BLaER1 treated with 17β-estradiol and CSF1 and Interleukin-3, amounts not matched to agents 10 nM and 100 nM (cell line): ENCODE results near the gene CEP112.

ENCODE experiments used
- H3K27ac ChIP-seq, 11 experiments: shearing (Covaris generic); formaldehyde crosslinking; 2 replicates each; pipeline ENCODE4 v1.8.1; 2022
- H3K27me3 ChIP-seq, 11 experiments: shearing (Covaris generic); formaldehyde crosslinking; 2 replicates each; pipeline ENCODE4 v1.8.1; 2022
- H3K36me3 ChIP-seq, 11 experiments: shearing (Covaris generic); formaldehyde crosslinking; 2 replicates each; pipeline ENCODE4 v1.8.1; 2022
- H3K4me1 ChIP-seq, 10 experiments: shearing (Covaris generic); formaldehyde crosslinking; 2 replicates each; pipeline ENCODE4 v1.8.1; 2022
- H3K4me2 ChIP-seq, 11 experiments: shearing (Covaris generic); formaldehyde crosslinking; 2 replicates each; pipeline ENCODE4 v1.8.1; 2022
- H3K4me3 ChIP-seq, 10 experiments: shearing (Covaris generic); formaldehyde crosslinking; 2 replicates each; pipeline ENCODE4 v1.8.1; 2022
- H3K9ac ChIP-seq, 11 experiments: shearing (Covaris generic); formaldehyde crosslinking; 2 replicates each; pipeline ENCODE4 v1.8.1; 2022
- H3K9me3 ChIP-seq, 11 experiments: shearing (Covaris generic); formaldehyde crosslinking; replicated peaks in 1 of 11; 2 replicates each; pipeline ENCODE4 v1.8.1; 2022
- H4K20me1 ChIP-seq, 11 experiments: shearing (Covaris generic); formaldehyde crosslinking; 2 replicates each; pipeline ENCODE4 v1.8.1; 2022
- Cebpa-rat ChIP-seq, 11 experiments: shearing (Covaris generic); IDR thresholded peaks; 2 replicates each; pipeline ENCODE4 v1.8.1; 2022

Gene CEP112

DNA sequence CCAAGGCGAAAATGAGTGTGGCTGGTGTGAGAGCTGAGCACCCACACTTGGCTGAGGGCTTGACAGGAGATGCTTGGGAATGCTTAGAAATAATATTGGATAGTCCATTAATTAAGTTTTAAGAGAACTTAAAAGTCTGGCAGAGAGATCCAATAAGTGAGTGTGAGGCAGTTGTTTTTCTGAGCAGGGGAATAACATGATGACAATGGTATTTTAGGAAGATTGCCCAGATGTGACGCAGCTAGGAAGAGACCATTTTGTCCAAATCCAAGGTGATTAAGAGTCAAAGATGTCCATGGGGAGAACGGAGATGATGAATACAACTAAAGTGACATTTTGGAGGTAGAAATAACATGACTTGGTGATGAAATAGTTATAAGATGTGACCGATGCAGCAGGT lies 527.7 kb downstream of the CEP112 start:
- Histone ChIP-seq H4K20me1 (no peaks in the 10 kb centered on the region), H3K9me3 (peaks cover 0 to 7% (median 0%) of the 10 kb centered on the region in 11 experiments; a peak in 3 of 22 replicates), H3K4me2 (no peak overlapping the region), H3K4me1 (0 out of 20 replicates have a peak, but pooled peaks cover 0 to 4% (median 0%) of the 10 kb centered on the region in 10 experiments), H3K36me3 (no peaks in the 10 kb centered on the region), H3K27me3 (no peaks in the 10 kb centered on the region), H3K4me3 (no peak overlapping the region), H3K27ac (no peak overlapping the region), H3K9ac (no peak overlapping the region)
- no peak for TF ChIP-seq Cebpa-rat (IDR thresholded peaks at IDR 0.05)

GRCh38 chr17:65662196-65662595 lies 529.7 kb downstream of the CEP112 start:
- no peak overlapping the region for H3K4me3 ChIP-seq
- no peak overlapping the region for H3K4me2 ChIP-seq
- H4K20me1 ChIP-seq, result no peaks in the 10 kb centered on the region
- no peaks in the 10 kb centered on the region for H3K36me3 ChIP-seq
- 0 out of 20 replicates have a peak, but pooled peaks cover 0 to 4% (median 0%) of the 10 kb centered on the region in 10 experiments for H3K4me1 ChIP-seq
- TF ChIP-seq Cebpa-rat (IDR thresholded peaks at IDR 0.05), result no peak
- no peak overlapping the region for H3K9ac ChIP-seq
- no peaks in the 10 kb centered on the region for H3K27me3 ChIP-seq
- no peak overlapping the region for H3K27ac ChIP-seq
- H3K9me3 ChIP-seq, result peaks cover 0 to 7% (median 0%) of the 10 kb centered on the region in 11 experiments; a peak in 3 of 22 replicates

DNA sequence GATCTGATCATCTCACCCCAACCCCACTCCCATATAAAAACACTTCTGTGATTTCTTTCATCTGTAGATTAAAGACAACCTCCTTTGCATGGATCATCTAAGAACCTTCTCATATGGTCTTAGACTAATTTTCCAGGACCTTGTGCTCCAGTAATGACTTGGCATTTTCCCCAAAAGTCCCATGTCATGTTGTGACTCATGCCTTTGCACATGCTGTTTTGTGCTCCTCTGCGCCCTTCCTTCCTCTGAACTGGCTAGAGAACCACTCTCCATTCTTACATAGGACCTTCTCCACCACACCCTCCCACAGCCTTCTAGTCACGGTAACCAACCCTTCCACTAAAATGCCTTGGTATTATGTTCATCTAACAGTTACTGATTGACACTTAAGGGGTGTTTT lies 531.0 kb downstream of the CEP112 start:
- H3K27ac ChIP-seq, result no peak overlapping the region
- H3K4me2 ChIP-seq, result no peak overlapping the region
- H3K9ac ChIP-seq, result no peak overlapping the region
- H4K20me1 ChIP-seq, result no peaks in the 10 kb centered on the region
- no peaks in the 10 kb centered on the region for H3K36me3 ChIP-seq
- peaks cover 0 to 7% (median 0%) of the 10 kb centered on the region in 11 experiments; a peak in 3 of 22 replicates for H3K9me3 ChIP-seq
- H3K4me3 ChIP-seq, result no peak overlapping the region
- 0 out of 20 replicates have a peak, but pooled peaks cover 0 to 4% (median 0%) of the 10 kb centered on the region in 10 experiments for H3K4me1 ChIP-seq
- no peaks in the 10 kb centered on the region for H3K27me3 ChIP-seq
- TF ChIP-seq Cebpa-rat (IDR thresholded peaks at IDR 0.05), result no peak

- Histone ChIP-seq H3K4me2 (no peak overlapping the region), H4K20me1 (no peaks in the 10 kb centered on the region), H3K4me1 (0 out of 20 replicates have a peak, but pooled peaks cover 0 to 4% (median 0%) of the 10 kb centered on the region in 10 experiments), H3K27me3 (no peaks in the 10 kb centered on the region), H3K27ac (no peak overlapping the region), H3K9ac (no peak overlapping the region), H3K4me3 (no peak overlapping the region), H3K9me3 (peaks cover 0 to 7% (median 0%) of the 10 kb centered on the region in 11 experiments; a peak in 3 of 22 replicates), H3K36me3 (no peaks in the 10 kb centered on the region)
- no peak for TF ChIP-seq Cebpa-rat (IDR thresholded peaks at IDR 0.05)
Measured at GRCh38 chr17:65660078-65660477, 531.9 kb downstream of the CEP112 start.

DNA sequence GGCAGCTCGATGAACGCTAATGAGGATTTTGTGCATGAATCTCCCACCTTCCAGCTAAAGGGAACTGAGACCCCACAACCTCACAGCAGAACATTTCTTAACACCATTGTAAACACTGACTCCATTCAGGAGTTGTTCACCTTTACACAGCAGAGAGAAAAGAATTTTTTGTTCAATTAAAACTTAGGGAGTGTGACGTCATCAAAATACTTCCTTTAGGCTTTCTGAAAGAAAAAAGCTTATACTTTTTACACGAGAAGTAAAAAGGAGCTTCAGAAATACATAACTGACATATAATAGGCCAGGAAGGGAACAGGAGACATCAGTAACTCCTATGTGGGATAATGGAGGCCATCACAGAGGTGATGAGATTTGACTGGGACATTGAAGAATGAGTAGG lies 532.4 kb downstream of the CEP112 start:
- no peak overlapping the region for H3K9ac ChIP-seq
- no peaks in the 10 kb centered on the region for H3K36me3 ChIP-seq
- H3K4me1 ChIP-seq, result 0 out of 20 replicates have a peak, but pooled peaks cover 0 to 4% (median 0%) of the 10 kb centered on the region in 10 experiments
- no peak for TF ChIP-seq Cebpa-rat (IDR thresholded peaks at IDR 0.05)
- H3K9me3 ChIP-seq, result peaks cover 0 to 7% (median 0%) of the 10 kb centered on the region in 11 experiments; a peak in 3 of 22 replicates
- no peak overlapping the region for H3K4me2 ChIP-seq
- no peak overlapping the region for H3K27ac ChIP-seq
- H4K20me1 ChIP-seq, result no peaks in the 10 kb centered on the region
- no peaks in the 10 kb centered on the region for H3K27me3 ChIP-seq
- H3K4me3 ChIP-seq, result no peak overlapping the region

DNA sequence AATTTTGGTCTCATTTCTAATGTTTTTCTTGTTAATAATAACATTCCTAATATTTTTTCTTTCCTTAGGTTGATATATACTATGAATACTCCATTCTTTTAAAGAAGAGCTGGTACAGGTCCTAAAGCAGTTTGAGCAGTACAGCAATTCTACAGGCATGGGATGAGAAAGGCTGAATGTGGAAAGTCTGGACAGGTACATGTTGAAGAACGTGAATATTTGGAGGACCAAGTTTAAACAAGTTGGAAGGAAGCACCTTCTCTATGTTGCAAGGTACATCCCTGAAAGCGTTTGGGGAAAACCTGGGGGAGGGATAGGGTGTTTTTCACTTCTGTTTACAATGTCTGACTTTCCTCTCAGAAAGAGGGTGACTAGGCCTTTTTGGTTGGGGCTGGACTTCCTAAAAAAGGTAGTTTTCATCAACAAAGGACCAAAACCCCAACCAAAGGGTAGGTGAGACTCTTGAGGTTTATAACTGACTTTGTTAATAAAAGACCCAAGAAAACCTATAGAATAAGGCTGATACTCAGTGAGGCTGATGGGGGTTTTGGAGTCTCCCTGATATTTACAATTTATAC lies 534.6 kb downstream of the CEP112 start:
- no peak for TF ChIP-seq Cebpa-rat (IDR thresholded peaks at IDR 0.05)

DNA sequence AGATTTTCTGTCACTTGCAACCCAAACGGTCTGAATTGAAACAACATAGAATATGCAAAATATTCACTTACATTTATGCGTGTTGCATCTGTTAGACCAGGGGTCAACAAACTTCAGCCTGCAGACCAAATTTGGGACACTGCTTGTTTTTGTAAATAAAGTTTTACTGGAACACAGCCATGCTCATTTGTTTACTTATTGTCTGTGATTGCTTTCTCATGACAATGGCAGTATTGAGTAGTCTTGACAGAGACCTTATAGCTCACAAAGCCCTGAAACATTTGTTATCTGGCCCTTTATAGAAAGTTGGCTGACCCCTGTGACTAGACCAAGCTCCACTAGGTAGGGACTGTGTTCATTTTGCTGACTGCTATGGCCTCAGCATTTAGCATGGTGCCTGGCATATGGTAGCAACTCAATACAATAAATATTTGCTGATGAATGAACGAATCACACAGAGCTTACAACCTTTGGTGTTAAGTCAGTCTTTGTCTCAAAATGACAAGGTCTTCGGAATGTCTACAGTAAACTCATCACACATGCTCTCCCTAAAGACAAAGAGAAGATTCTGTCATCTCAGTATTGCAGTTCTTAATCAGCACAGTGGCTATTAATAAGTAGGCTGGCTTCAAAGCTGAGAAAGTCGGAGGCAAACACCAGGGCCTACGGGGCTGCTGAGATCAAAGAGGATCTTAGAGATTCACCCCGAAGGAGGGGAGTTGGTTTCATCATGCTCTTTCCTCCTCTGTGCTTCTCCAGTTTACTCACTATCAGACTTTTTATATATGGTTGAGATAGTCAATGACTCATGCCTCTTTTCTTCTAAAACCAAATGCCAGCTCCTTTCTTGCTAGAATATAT lies 535.3 kb downstream of the CEP112 start:
- Histone ChIP-seq H3K4me2 (no peak overlapping the region), H3K9me3 (peaks cover 0 to 7% (median 0%) of the 10 kb centered on the region in 11 experiments; a peak in 3 of 22 replicates), H3K4me3 (no peak overlapping the region), H3K9ac (no peak overlapping the region), H3K4me1 (0 out of 20 replicates have a peak, but pooled peaks cover 0 to 4% (median 0%) of the 10 kb centered on the region in 10 experiments), H3K27me3 (no peaks in the 10 kb centered on the region), H4K20me1 (no peaks in the 10 kb centered on the region), H3K27ac (no peak overlapping the region), H3K36me3 (no peaks in the 10 kb centered on the region)
- no peak for TF ChIP-seq Cebpa-rat (IDR thresholded peaks at IDR 0.05)

More for the DNA sequence above, 534.6 kb downstream of the CEP112 start:
- no peak overlapping the region for H3K9ac ChIP-seq
- H3K4me1 ChIP-seq, result 0 out of 20 replicates have a peak, but pooled peaks cover 0 to 4% (median 0%) of the 10 kb centered on the region in 10 experiments
- H4K20me1 ChIP-seq, result no peaks in the 10 kb centered on the region
- no peak overlapping the region for H3K27ac ChIP-seq
- H3K27me3 ChIP-seq, result no peaks in the 10 kb centered on the region
- peaks cover 0 to 7% (median 0%) of the 10 kb centered on the region in 11 experiments; a peak in 3 of 22 replicates for H3K9me3 ChIP-seq
- no peak overlapping the region for H3K4me3 ChIP-seq
- H3K4me2 ChIP-seq, result no peak overlapping the region
- H3K36me3 ChIP-seq, result no peaks in the 10 kb centered on the region

GRCh38 chr17:65655706-65656105 lies 536.2 kb downstream of the CEP112 start:
- H3K27me3 ChIP-seq, result no peaks in the 10 kb centered on the region
- H3K4me1 ChIP-seq, result no peaks in the 10 kb centered on the region
- H4K20me1 ChIP-seq, result no peaks in the 10 kb centered on the region
- TF ChIP-seq Cebpa-rat (IDR thresholded peaks at IDR 0.05), result no peak
- no peak overlapping the region for H3K27ac ChIP-seq
- H3K36me3 ChIP-seq, result no peaks in the 10 kb centered on the region
- H3K9me3 ChIP-seq, result peaks cover 0 to 3% (median 0%) of the 10 kb centered on the region in 11 experiments; a peak in 3 of 22 replicates
- H3K4me3 ChIP-seq, result no peak overlapping the region
- no peak overlapping the region for H3K9ac ChIP-seq
- H3K4me2 ChIP-seq, result no peak overlapping the region

GRCh38 chr17:65644545-65644944 lies 547.4 kb downstream of the CEP112 start:
- H3K9me3 ChIP-seq, result peaks cover 37 to 56% (median 48%) of the 10 kb centered on the region in 11 experiments
- H3K4me3 ChIP-seq, result no peak overlapping the region
- no peak for TF ChIP-seq Cebpa-rat (IDR thresholded peaks at IDR 0.05)
- no peak overlapping the region for H3K9ac ChIP-seq
- no peaks in the 10 kb centered on the region for H3K4me1 ChIP-seq
- H3K27ac ChIP-seq, result no peak overlapping the region
- H3K4me2 ChIP-seq, result no peak overlapping the region
- no peaks in the 10 kb centered on the region for H3K27me3 ChIP-seq
- no peaks in the 10 kb centered on the region for H4K20me1 ChIP-seq
- H3K36me3 ChIP-seq, result peaks cover 0 to 8% (median 0%) of the 10 kb centered on the region in 11 experiments; a peak in 3 of 22 replicates
